ENCODE results near the gene TBCD.

- TF ChIP-seq, protein P1, sequence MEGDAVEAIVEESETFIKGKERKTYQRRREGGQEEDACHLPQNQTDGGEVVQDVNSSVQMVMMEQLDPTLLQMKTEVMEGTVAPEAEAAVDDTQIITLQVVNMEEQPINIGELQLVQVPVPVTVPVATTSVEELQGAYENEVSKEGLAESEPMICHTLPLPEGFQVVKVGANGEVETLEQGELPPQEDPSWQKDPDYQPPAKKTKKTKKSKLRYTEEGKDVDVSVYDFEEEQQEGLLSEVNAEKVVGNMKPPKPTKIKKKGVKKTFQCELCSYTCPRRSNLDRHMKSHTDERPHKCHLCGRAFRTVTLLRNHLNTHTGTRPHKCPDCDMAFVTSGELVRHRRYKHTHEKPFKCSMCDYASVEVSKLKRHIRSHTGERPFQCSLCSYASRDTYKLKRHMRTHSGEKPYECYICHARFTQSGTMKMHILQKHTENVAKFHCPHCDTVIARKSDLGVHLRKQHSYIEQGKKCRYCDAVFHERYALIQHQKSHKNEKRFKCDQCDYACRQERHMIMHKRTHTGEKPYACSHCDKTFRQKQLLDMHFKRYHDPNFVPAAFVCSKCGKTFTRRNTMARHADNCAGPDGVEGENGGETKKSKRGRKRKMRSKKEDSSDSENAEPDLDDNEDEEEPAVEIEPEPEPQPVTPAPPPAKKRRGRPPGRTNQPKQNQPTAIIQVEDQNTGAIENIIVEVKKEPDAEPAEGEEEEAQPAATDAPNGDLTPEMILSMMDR (IDR thresholded peaks at IDR 0.05), result no peak
- TF ChIP-seq POLR2A (IDR thresholded peaks at IDR 0.05), result no peak
Measured at GRCh38 chr17:82884970-82885353, 133.1 kb downstream of the TBCD start.
